Breast epithelium (tissue), 4 donors: Measurements from ENCODE around the gene CSRNP3. TPM values are rescaled to one million over a fixed set of nuclear protein-coding genes. Genes with fewer than 3 reads are reported as not detected.

Experiments used
- DNase-seq, 2 donors: peaks; one replicate each; pipeline ENCODE4 v3.0.0-alpha.2; 2019; ENCODE audit warnings: low spot score in 2 of 2
- H3K27ac ChIP-seq, 2 donors: fragments of 200-600 bp; sonication (generic) in 1 of 2; one replicate each; pipeline ENCODE4 v1.5.1; 2016 to 2019; ENCODE audit warnings: mild to moderate bottlenecking in 1 of 2
- H3K27me3 ChIP-seq, 2 donors: fragments of 200-600 bp; sonication (generic) in 1 of 2; one replicate each; pipeline versions ENCODE4 v1.5.1 to v1.6.0; 2017 to 2019; ENCODE audit warnings: control low read depth in 1 of 2, mild to moderate bottlenecking in 1 of 2
- H3K36me3 ChIP-seq: fragments of 200-600 bp; one replicate; pipeline ENCODE4 v1.5.1; 2019
- H3K4me1 ChIP-seq, 2 donors: fragments of 200-600 bp; sonication (generic); one replicate each; pipeline ENCODE4 v1.5.1; 2016 to 2019; ENCODE audit warnings: control low read depth in 1 of 2
- H3K4me3 ChIP-seq, 3 donors: fragments of 200-600 bp; sonication (generic); 1 replicate in 2 of 3; 2 replicates in 1 of 3; pipeline ENCODE4 v1.5.1; 2016 to 2019; ENCODE audit warnings: mild to moderate bottlenecking in 3 of 3, moderate library complexity in 2 of 3
- H3K9me3 ChIP-seq, 2 donors: fragments of 200-600 bp; sonication (generic) in 1 of 2; one replicate each; pipeline ENCODE4 v1.5.1; 2016 to 2019; ENCODE audit warnings: control low read depth in 1 of 2
- POLR2A ChIP-seq: fragments of 450-650 bp; IDR thresholded peaks from one replicate; pipeline ENCODE4 v1.6.1; 2016; ENCODE audit warnings: antibody characterized with exemption, mild to moderate bottlenecking, moderate library complexity
- POLR2AphosphoS5 ChIP-seq, 3 donors: sonication (generic); formaldehyde crosslinking; IDR thresholded peaks; one replicate each; pipeline ENCODE4 v1.6.1; 2017; ENCODE audit warnings: antibody characterized with exemption in 3 of 3
- intact Hi-C: fragments of 100-400 bp; cut with DNase I; formaldehyde crosslinking; loops from one replicate; pipeline ENCODE4 v1.15.1; 2023; ENCODE audit warnings: low total_unique reads
- total RNA-seq, 3 donors: library from RNA; depleted of rRNA; stranded (reverse); fragments of >200 nt; gene quantifications; one replicate each; pipeline ENCODE4 v1.1.0, GENCODE V29; 2016
- TF ChIP-seq, protein P1 (sequence below), 3 donors: fragments of 450-650 bp; IDR thresholded peaks; one replicate each; pipeline ENCODE4 v1.5.1; 2016 to 2017; ENCODE audit warnings: antibody characterized with exemption in 3 of 3, mild to moderate bottlenecking in 3 of 3, moderate library complexity in 3 of 3

CSRNP3 gene
- total RNA-seq, 3 donors from 2014 or later, result 1.4 to 10.0 (median 2.0) TPM

DNA sequence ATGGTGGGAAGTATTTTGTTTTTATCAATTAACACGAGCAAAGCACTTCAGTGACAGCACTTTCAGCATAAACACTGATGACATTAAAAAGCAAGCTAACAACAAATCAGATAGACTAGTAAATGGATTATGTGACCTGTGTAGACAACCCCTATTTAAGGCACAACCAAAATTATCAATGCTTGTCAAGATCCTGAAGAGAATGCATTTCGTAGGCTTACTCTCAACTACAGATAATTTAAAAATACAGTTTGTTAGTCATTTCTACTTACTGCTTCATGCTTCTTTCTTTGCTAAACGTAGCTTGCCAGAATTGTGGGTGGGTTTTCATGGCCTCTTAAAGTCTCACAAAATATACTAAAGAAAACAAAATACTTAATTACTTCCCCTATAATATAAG is 3.4 kb downstream of the CSRNP3 start:
- DNase-seq, result no peak
- intact Hi-C loops, result no loop called here
- H3K27me3 ChIP-seq, result no peaks in the 10 kb centered on the region
- H3K4me3 ChIP-seq, result no peak overlapping the region
- H3K36me3 ChIP-seq, result no peaks in the 10 kb centered on the region
- no peaks in the 10 kb centered on the region for H3K9me3 ChIP-seq
- no peaks in the 10 kb centered on the region for H3K4me1 ChIP-seq
- TF ChIP-seq POLR2A, result no peak
- TF ChIP-seq, protein P1, sequence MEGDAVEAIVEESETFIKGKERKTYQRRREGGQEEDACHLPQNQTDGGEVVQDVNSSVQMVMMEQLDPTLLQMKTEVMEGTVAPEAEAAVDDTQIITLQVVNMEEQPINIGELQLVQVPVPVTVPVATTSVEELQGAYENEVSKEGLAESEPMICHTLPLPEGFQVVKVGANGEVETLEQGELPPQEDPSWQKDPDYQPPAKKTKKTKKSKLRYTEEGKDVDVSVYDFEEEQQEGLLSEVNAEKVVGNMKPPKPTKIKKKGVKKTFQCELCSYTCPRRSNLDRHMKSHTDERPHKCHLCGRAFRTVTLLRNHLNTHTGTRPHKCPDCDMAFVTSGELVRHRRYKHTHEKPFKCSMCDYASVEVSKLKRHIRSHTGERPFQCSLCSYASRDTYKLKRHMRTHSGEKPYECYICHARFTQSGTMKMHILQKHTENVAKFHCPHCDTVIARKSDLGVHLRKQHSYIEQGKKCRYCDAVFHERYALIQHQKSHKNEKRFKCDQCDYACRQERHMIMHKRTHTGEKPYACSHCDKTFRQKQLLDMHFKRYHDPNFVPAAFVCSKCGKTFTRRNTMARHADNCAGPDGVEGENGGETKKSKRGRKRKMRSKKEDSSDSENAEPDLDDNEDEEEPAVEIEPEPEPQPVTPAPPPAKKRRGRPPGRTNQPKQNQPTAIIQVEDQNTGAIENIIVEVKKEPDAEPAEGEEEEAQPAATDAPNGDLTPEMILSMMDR (IDR thresholded peaks at IDR 0.05), result no peak
- no peak for TF ChIP-seq POLR2AphosphoS5 (IDR thresholded peaks at IDR 0.05)
- H3K27ac ChIP-seq, result no peak overlapping the region

- Histone ChIP-seq H3K4me1 (no peaks in the 10 kb centered on the region), H3K4me3 (no peak overlapping the region), H3K27ac (no peak overlapping the region), H3K9me3 (no peaks in the 10 kb centered on the region), H3K27me3 (no peaks in the 10 kb centered on the region), H3K36me3 (no peaks in the 10 kb centered on the region)
- no peak for DNase-seq
- no peak for TF ChIP-seq POLR2A
- TF ChIP-seq, protein P1 (IDR thresholded peaks at IDR 0.05), result no peak
- intact Hi-C loops, result no loop called here
Measured at GRCh38 chr2:165474619-165475276, 5.2 kb downstream of the CSRNP3 start.

DNA sequence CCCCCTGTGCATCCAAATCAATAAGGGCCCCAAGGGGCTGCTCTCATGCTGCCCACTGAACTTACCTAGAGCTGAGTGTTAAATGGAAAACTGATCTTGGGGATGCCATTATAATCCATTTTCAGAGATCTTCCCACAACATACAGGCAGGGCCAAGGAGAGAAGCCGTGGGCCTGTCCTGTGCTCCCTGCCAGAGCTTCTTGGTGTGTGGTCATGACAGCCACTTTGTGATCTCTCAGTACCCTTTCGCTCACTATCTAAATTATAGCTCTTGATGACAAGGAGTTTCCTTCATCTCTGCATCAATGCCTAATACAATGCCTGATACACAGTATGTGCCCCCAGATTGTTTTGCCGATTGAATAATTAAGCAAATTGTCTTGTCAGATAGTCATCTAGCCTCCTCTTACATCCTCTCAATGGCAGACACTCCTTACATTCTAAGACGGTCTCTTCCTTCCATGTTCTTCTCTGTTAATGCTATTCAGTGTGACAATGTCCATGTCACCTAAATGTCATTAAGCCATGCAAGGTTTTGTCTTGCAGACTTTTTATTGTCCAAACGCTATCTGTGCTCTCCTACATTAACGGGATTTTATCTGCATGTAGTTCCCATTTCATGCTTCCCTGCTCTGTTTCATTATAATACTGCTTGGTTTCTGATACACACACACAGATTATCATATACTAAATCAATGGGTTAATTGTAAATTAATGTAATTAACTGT is 5.9 kb downstream of the CSRNP3 start:
- DNase-seq, result no peak
- no peak overlapping the region for H3K4me3 ChIP-seq
- no peaks in the 10 kb centered on the region for H3K36me3 ChIP-seq
- intact Hi-C loops, result no loop called here
- H3K9me3 ChIP-seq, result no peaks in the 10 kb centered on the region
- TF ChIP-seq, protein P1 (IDR thresholded peaks at IDR 0.05), result no peak
- TF ChIP-seq POLR2AphosphoS5 (IDR thresholded peaks at IDR 0.05), result no peak
- TF ChIP-seq POLR2A, result no peak
- no peaks in the 10 kb centered on the region for H3K4me1 ChIP-seq
- no peak overlapping the region for H3K27ac ChIP-seq
- no peaks in the 10 kb centered on the region for H3K27me3 ChIP-seq

- DNase-seq, result no peak
- no peaks in the 10 kb centered on the region for H3K4me1 ChIP-seq
- H3K4me3 ChIP-seq, result no peak overlapping the region
- H3K36me3 ChIP-seq, result no peaks in the 10 kb centered on the region
- H3K27me3 ChIP-seq, result no peaks in the 10 kb centered on the region
- H3K9me3 ChIP-seq, result no peaks in the 10 kb centered on the region
- H3K27ac ChIP-seq, result no peak overlapping the region
- intact Hi-C loops, result no loop called here
- TF ChIP-seq POLR2AphosphoS5 (IDR thresholded peaks at IDR 0.05) (no peak), POLR2A (no peak)
- TF ChIP-seq, protein P1 (IDR thresholded peaks at IDR 0.05), result no peak
Measured at GRCh38 chr2:165479856-165480255, 10.4 kb downstream of the CSRNP3 start.

GRCh38 chr2:165494573-165494972 is 25.1 kb downstream of the CSRNP3 start:
- intact Hi-C loops, result no loop called here
- Histone ChIP-seq H3K27ac (no peak overlapping the region), H3K4me1 (no peaks in the 10 kb centered on the region), H3K27me3 (no peaks in the 10 kb centered on the region), H3K9me3 (no peaks in the 10 kb centered on the region), H3K4me3 (no peak overlapping the region), H3K36me3 (no peaks in the 10 kb centered on the region)
- DNase-seq, result no peak
- TF ChIP-seq POLR2A (no peak), POLR2AphosphoS5 (IDR thresholded peaks at IDR 0.05) (no peak)
- TF ChIP-seq, protein P1 (IDR thresholded peaks at IDR 0.05), result no peak
